GM21423 (cell line): Measurements from ENCODE around the gene C1orf35.

Source experiments
- ATAC-seq: cut with Tn5 transposase; IDR thresholded peaks from one replicate; pipeline ENCODE4 v1.9.1; 2021; ENCODE audit warnings: mild to moderate bottlenecking, moderate library complexity; ENCODE audit not compliant: unreplicated experiment

The C1orf35 gene

DNA sequence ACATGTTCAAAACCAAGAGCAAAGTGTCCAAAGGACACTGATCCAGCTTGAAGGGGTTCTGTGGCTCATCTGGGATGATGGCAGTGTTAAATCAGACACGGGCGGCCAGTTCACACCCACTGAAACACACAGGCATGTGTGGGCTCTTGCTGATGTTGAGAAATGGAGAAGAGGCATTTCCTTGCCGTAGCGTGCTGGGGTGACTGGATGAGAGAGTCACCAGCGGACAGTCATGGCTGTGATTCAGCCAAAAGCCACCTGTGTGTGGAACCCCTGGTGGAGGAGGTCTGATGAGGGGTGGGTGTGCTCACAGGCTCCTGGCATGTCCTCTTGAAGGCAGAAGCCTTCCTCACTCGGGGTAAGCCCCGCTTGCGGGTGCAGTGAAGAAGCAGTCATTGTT, 7.2 kb downstream of the C1orf35 start:
- no peak for ATAC-seq

GRCh38 chr1:228095161-228095560, 8.0 kb downstream of the C1orf35 start:
- no peak for ATAC-seq

DNA sequence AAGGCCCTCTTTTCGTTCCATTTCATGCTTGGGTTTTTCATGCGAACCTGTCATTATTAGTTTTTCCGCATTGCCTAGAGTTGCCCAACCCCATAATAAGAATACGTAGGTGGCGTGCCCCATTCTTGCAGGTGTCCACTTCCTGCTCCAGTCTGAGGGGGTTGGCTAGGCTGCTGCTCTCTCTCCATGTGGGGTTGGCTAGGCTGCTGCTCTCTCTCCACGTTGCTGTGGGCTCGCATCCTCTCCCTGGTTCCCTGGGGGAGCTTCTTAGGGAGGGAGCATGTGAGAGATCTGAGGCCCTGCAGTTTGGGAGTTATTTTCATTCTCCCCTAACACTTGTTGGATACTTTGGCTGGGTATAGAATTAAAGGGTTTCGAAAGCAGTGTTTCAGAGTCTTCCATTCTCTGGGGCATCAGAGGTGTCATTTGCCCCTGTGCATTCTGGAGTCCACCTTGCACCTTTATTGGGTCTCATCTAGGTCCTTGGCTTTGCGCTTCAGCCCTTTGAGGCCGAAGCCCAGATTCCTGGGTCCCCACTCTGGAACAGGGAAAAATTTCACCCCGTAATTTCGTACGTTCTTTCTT, 8.6 kb downstream of the C1orf35 start:
- ATAC-seq = no peak

DNA sequence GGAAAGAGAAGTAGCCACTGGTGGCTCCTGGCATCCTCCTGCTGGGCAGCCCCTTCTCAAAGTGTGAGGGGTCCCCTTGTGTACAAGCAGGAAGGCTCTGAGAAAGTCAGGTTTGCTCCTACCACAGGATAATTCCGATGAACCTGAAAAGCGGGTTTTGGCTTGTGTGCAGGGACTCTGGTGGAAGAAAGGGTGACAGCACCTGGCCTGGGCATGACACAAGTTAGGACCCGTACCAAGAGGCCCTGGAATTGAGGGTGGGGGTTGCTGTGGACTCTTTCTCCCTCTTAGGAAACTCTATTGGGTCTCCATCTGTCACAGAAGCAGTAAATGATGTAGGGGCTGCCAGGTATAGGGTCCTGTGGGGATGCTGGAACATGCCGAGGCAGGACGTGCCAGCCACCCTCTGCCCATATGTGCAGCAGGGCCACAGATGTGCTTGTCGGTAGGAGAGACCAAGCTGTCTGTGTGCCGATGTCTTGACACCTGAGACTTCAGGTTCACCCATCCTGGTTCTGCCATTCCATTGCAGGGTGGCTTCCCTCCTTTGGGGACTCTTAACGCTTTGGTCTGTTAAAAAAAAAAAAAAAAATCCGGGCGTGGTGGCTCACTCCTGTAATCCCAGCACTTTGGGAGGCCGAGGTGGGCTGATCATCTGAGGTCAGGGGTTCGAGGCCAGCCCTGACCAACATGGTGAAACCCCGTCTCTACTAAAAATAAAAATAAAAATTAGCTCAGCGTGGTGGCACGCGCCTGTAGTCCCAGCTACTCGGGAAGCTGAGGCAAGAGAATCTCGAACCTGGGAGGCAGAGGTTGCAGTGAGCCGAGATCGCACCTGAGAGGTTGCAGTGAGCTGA, 9.8 kb downstream of the C1orf35 start:
- ATAC-seq = no peak

GRCh38 chr1:228092342-228093049, 10.6 kb downstream of the C1orf35 start:
- no peak for ATAC-seq

- no peak for ATAC-seq
Observed at GRCh38 chr1:228091084-228091483, 12.0 kb downstream of the C1orf35 start.

- ATAC-seq = no peak
Observed at GRCh38 chr1:228090613-228091081, 12.5 kb downstream of the C1orf35 start.

DNA sequence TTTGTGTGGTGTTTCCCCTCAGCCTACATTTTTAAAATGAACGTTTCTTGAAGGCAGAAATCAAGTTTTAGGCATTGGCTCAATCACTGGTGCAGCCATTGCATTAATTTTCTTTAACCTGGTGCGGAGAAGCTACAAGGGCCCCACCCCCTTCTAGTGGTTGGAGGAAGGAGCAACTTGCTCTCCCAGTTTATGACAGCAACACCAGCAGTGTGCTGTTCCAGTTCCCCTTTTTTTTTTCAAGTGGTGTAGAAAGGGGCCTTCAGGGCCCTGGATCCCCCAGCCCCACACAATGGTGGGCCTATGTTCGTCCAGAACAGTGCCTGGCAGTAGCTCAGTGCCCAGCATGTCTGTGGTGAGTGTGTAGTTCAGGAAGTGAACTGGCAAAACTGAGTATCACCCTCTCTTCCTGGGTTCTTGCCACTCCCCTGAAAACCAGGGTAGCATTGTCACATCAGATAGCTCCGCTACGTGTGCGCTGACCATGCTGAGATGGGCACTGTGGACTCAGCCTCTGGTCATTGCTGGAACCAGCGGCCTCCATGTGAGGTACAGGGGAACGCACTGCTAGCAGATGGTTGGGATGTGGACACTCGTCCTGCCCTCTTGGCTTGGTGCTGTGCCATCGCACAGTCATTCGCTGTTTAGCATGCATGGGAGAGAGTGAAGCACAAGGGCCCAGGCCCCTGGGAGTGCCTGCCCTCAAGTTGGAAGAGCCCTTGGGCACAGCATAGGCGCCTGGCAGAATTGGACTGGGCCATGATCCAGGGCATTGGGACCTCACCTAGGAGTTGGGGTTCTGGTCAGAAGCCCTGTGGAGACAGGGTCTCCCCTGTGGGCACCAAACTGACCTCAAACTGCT, 13.4 kb downstream of the C1orf35 start:
- no peak for ATAC-seq

DNA sequence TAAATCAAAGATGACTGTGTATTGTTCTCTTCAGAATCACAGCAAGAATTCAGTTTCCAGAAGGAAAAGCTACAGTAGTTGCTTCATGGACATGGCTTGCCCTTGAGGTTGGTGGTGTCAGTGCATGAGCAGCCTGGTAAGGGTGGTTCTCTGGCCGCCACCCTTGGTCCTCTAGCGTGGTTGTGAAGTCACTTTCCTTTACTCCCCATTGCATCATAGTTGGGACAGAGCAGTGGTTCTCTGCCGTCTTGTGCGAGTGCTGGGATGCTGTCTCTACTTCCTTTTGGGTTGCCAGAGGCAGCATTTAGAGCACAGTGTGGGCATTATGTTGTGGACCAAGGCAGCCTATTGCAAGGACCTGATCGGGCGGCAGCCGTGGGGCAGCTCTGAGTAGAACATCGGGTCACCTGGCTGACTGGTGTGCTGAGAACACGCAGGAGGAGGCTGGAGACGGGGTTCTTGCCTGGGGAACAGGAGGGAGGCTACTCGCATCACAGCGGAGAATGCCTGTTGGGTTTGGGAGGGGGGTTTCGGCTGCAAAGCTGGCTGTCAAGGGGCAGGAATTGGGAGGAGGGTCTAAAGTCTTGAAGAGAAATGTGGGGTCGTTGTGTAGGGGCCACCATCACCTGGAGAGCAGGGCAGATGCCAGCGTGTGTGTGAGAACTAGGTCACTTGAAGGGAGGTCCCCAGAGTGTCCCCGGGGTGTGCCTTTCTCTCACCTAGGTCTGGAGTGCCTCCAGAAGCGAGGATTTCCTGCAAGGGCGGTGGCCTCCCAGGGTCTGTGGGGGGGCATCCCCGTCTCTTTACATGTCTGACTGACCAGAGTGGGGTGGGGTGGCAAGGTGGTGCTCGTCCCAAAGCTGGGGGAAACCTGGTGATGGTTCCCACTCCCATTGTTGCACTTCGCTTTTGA, 14.3 kb downstream of the C1orf35 start:
- no peak for ATAC-seq

GRCh38 chr1:228087771-228088251, 15.3 kb downstream of the C1orf35 start:
- no peak for ATAC-seq

- ATAC-seq = no peak
Observed at GRCh38 chr1:228085287-228085951, 17.7 kb downstream of the C1orf35 start.

GRCh38 chr1:228084797-228085196, 18.3 kb downstream of the C1orf35 start:
- no peak for ATAC-seq

DNA sequence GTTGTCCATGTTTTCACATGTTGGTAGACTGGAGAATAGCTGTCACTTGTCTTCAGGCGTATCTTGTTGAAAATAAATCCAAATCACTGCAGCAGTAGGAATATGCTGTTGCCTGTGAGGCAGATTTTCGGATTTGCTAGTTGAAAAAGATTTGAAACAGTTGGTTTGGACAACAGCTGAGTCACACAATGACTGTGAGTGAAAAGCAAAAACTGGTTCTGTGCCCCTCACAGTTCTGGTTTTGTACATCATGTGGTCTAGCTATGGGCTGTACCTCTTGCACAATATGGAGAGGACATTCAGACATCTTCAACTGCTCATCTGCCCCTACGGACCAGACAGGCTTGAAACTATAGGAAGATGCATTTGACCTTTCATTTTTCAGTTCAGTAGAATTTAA, 18.8 kb downstream of the C1orf35 start:
- no peak for ATAC-seq

- ATAC-seq = no peak
Observed at GRCh38 chr1:228083871-228084278, 19.2 kb downstream of the C1orf35 start.

- peak; percentile 17 for ATAC-seq
Observed at GRCh38 chr1:228082918-228083870, 19.9 kb downstream of the C1orf35 start.

GRCh38 chr1:228082214-228082917, 20.8 kb downstream of the C1orf35 start, which contains the start of gene ARF1:
TSS of gene ARF1 (plus strand) at chr1:228082708. CDS start at chr1:228097115, 14,407 bp downstream.
- peak; percentile 76 for ATAC-seq

DNA sequence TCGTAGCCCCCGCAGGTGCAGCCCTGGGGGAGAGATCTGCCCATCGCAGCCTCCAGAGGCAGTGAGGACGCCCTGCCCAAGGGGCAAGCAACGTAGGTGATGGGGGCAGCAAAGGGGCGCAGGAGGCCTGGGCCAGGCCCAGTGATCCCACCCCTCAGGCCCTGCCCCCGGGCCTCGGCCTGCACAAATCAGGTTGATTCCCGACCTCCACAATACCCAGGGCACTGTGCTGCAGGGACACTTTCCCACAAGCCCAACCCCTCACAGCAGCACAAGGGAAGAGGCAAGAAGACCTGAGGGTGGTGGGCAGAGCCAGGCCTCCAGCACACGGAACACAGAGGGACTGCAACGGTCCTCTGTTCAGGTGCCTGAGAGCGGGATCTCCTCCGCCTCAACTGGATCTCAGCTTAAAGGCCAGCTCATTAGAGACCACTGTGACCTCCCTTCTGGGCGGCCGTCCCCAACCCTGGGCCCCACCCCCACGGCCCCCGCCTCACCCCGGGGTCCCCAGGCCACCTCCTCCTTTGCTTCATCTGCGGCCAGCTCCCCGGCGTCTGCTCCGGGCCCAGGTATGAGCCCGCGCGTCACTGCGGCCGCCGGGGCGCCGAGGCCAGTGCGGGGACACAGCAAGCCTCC, 21.4 kb downstream of the C1orf35 start:
- ATAC-seq = peak; percentile 20
